ENCODE data around the gene MYL3. TPM values are rescaled to one million over a fixed set of nuclear protein-coding genes. Genes with fewer than 3 reads are reported as not detected.
A peak's percentile ranks its signal among the peaks of the same experiment; 100 is the strongest.

Gene MYL3
- total RNA-seq, 4 donors from 2014 or later, result 5.4 to 17.1 (median 8.6) TPM

- WGBS, 2 donors, result 61 to 62% methylated on average over 6 of the region's 6 CpGs
Observed at GRCh38 chr3:46893146-46893748, 30.0 kb upstream of the MYL3 start.

GRCh38 chr3:46892285-46893145 lies 29.3 kb upstream of the MYL3 start:
- H3K9me3 ChIP-seq, result no peaks in the 10 kb centered on the region
- H3K36me3 ChIP-seq, result no peaks in the 10 kb centered on the region
- 8 to 15% methylated on average over 18 to 35 of the region's 58 CpGs for WGBS, 2 donors
- H3K27me3 ChIP-seq, result no peaks in the 10 kb centered on the region
- TF ChIP-seq POLR2A (IDR thresholded peaks at IDR 0.05), result no peak
- TF ChIP-seq EP300 (IDR thresholded peaks at IDR 0.05), result peak in 1 of 2 donors; percentile 23
- peak in 1 of 5 experiments; percentile 26 for TF ChIP-seq CTCF (IDR thresholded peaks at IDR 0.05)
- H3K4me3 ChIP-seq, result peak overlapping the region; percentile 10 to 55 (median 42)
- peak; percentile 54 to 57 for DNase-seq (ENCODE audit: low spot score in 2 of 2)
- H3K4me1 ChIP-seq, result peaks cover 0 to 26% (median 20%) of the 10 kb centered on the region in 4 donors
- H3K27ac ChIP-seq, result peak overlapping the region in 3 of 4 donors; percentile 17 to 29 (median 29)

More at GRCh38 chr3:46893146-46893748, 30.0 kb upstream of the MYL3 start:
- Histone ChIP-seq H3K4me3 (peak overlapping the region in 1 of 4 donors; percentile 55), H3K36me3 (no peaks in the 10 kb centered on the region), H3K27ac (peak overlapping the region in 1 of 4 donors; percentile 29), H3K9me3 (no peaks in the 10 kb centered on the region), H3K27me3 (peaks cover 0 to 6% of the 10 kb centered on the region in 2 donors), H3K4me1 (peaks cover 0 to 29% (median 22%) of the 10 kb centered on the region in 4 donors)
- no peak for DNase-seq (ENCODE audit: low spot score in 2 of 2)
- TF ChIP-seq EP300 (IDR thresholded peaks at IDR 0.05) (no peak), POLR2A (IDR thresholded peaks at IDR 0.05) (no peak), CTCF (IDR thresholded peaks at IDR 0.05) (no peak)

- H3K9me3 ChIP-seq, result no peaks in the 10 kb centered on the region
Observed at GRCh38 chr3:46891132-46891531, 27.9 kb upstream of the MYL3 start.

GRCh38 chr3:46890132-46890531 lies 26.9 kb upstream of the MYL3 start:
- Histone ChIP-seq H3K4me3 (no peak overlapping the region), H3K27ac (no peak overlapping the region), H3K36me3 (no peaks in the 10 kb centered on the region), H3K4me1 (peaks cover 0 to 22% (median 20%) of the 10 kb centered on the region in 4 donors), H3K27me3 (no peaks in the 10 kb centered on the region), H3K9me3 (no peaks in the 10 kb centered on the region)
- DNase-seq (ENCODE audit: low spot score in 2 of 2), result no peak
- TF ChIP-seq EP300 (IDR thresholded peaks at IDR 0.05) (no peak), POLR2A (IDR thresholded peaks at IDR 0.05) (no peak), CTCF (IDR thresholded peaks at IDR 0.05) (no peak)
- WGBS, 2 donors, result 100% methylated on average over 1 of the region's 1 CpG

More at GRCh38 chr3:46891132-46891531, 27.9 kb upstream of the MYL3 start:
- no peaks in the 10 kb centered on the region for H3K27me3 ChIP-seq
- H3K4me1 ChIP-seq, result peaks cover 0 to 23% (median 20%) of the 10 kb centered on the region in 4 donors
- TF ChIP-seq CTCF (IDR thresholded peaks at IDR 0.05) (no peak), EP300 (IDR thresholded peaks at IDR 0.05) (no peak), POLR2A (IDR thresholded peaks at IDR 0.05) (no peak)
- DNase-seq (ENCODE audit: low spot score in 2 of 2), result no peak
- no peaks in the 10 kb centered on the region for H3K36me3 ChIP-seq
- H3K27ac ChIP-seq, result no peak overlapping the region
- WGBS, 2 donors, result 97 to 100% methylated on average over 2 to 3 of the region's 3 CpGs
- H3K4me3 ChIP-seq, result no peak overlapping the region
